CD4-positive, alpha-beta T cell treated with Interleukin-4 for 1 hour (primary cell): ENCODE results near the gene LYG1.

Experiments
- DNase-seq, 2 donors: peaks; one replicate each; pipeline ENCODE4 v3.0.0-alpha.2; 2020 to 2022

LYG1 gene

GRCh38 chr2:99261242-99261641, 39.8 kb downstream of the LYG1 start:
- no peak for DNase-seq

DNA sequence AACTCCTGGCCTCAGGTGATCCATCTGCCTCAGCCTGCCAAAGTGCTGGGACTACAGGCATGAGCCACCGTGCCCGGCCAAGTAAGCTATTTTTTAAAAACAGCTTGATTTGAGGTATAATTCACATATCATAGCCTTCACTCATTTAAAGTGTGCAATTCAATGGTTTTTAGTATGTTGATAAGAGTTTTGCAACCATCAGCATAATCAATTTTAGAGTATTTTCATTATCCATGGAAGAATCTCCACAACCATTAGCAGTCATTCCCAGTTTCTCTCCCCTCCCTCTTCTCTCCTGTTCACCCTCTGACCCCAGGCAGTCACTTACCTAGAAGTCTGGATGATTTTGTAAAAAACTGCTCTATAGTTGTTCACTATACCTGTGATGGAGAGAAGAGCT, 40.8 kb downstream of the LYG1 start:
- no peak for DNase-seq

DNA sequence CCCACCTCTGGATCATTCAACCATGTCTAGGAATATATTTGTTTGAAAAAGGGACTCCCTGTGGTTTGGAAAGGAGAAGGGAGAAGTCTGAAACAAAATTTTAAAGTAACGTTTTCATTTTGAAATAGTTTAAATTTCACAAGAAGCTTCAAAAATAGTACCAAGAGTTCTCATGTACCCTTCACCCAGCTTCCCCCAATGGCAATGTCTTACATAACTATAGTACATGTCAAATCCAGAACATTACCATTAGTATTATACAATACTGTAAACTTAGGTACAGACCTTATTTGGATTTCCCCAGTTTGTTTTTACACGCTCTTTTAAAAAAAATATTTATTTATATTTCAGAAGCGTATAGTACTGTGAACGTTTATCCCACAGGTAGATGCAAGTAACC, 41.5 kb downstream of the LYG1 start:
- DNase-seq = no peak

DNA sequence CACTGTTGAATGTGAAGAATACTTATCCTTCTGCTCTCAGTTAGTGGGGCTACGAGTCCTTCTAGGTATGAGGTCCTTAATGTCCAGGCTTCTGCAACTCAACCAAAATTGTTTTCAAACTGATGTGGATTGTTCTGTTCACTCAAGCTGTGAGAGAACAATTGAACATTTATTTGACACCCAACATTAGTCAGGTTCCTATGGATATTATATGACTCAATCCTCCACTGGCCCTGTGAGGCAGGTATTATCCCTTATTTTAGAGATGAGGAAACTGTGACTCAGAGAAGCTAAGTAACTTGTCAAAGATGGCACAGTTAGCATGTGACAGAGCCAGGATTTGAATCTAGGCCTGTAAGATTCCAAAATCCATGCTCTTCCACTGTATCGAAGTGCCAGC, 44.3 kb downstream of the LYG1 start:
- DNase-seq = no peak

DNA sequence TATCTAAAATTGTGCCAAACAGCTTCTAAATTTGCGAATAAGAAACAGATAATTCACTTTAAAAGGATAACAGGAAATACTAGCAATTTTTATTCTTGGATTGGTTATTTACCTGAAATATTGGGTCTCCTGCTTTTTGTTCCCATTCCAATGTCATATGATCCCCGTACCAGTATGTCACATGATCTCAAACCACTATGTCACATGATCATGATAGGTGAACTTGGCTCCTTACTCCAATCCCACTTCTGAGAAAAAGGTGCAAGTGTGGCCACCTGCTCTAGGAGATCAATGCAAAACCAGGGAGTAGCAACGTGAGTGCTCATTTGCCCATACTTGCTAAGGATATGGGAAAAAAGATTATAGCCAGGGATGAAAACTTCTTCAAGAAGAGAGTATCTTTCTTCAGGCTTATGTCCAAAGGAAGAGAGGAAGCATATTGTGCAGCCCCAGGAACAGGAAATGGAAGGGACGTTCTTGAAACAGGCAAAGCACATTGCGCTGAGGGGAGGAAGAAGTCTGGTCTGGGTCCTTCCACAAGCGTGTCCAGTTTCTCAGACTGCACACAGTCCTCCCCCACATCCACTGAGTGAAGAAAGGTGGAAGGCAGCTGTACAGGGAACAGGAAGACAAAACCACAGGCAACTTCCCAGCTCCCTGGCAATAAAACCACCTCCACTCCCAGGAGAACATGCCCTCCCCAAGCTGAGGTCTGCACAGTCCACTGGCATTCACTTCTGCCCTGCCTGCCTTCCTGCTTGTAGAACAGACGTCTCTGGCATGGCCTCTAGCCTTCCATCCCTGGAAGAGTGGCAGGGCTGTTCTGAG, 45.3 kb downstream of the LYG1 start, which contains the start of gene LYG2:
Gene LYG2 (minus strand): TSS at position 176 of the 828 bp plus-strand sequence. CDS start 1,406 bp downstream, outside the sequence.
- DNase-seq = no peak

DNA sequence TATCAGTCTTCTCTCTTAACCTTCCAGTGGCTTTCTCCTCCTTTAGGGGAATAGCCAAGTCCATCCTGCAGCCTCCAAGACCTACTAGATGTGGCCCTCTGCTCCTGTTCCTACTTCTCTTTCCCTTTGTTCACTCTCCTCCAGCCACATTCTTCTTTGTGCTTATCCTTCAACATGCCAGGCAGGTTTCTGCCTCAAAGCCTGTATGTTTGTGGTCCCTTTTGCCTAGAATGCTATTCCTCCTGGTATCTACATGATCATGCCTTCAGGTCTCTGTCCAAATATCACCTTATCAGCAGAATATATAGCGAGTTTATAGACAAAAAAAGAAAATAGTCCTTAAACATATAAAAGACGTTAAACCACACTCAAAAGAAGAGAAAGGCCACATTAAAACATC, 51.0 kb downstream of the LYG1 start:
- no peak for DNase-seq

- no peak for DNase-seq
Observed at GRCh38 chr2:99242151-99242550, 58.8 kb downstream of the LYG1 start.

GRCh38 chr2:99240431-99240830, 60.6 kb downstream of the LYG1 start:
- DNase-seq = no peak

- no peak for DNase-seq
Observed at GRCh38 chr2:99238599-99238998, 62.4 kb downstream of the LYG1 start.
